HG03066 (cell line): ENCODE results near the gene ELANE.

Experiments
- ATAC-seq: cut with Tn5 transposase; IDR thresholded peaks from one replicate; pipeline ENCODE4 v1.9.1; 2021; ENCODE audit warnings: low read depth; ENCODE audit not compliant: unreplicated experiment

The ELANE gene

GRCh38 chr19:858868-859843 is 7.1 kb downstream of the ELANE start, which contains the start of gene CFD:
CFD (plus strand) TSS chr19:859664; CDS start chr19:859690, 26 bp downstream.
- ATAC-seq, result no peak

- no peak for ATAC-seq
Measured at GRCh38 chr19:861141-861755, 9.1 kb downstream of the ELANE start.

GRCh38 chr19:861756-862580 is 9.9 kb downstream of the ELANE start:
- no peak for ATAC-seq

GRCh38 chr19:862581-863314 is 10.6 kb downstream of the ELANE start:
- no peak for ATAC-seq

DNA sequence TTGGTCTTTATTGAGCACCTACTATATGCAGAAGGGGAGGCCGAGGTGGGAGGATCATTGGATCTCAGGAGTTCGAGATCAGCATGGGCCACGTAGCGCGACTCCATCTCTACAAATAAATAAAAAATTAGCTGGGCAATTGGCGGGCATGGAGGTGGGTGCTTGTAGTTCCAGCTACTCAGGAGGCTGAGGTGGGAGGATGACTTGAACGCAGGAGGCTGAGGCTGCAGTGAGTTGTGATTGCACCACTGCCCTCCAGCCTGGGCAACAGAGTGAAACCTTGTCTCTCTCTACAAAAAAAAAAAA is 11.2 kb downstream of the ELANE start:
- ATAC-seq, result no peak

DNA sequence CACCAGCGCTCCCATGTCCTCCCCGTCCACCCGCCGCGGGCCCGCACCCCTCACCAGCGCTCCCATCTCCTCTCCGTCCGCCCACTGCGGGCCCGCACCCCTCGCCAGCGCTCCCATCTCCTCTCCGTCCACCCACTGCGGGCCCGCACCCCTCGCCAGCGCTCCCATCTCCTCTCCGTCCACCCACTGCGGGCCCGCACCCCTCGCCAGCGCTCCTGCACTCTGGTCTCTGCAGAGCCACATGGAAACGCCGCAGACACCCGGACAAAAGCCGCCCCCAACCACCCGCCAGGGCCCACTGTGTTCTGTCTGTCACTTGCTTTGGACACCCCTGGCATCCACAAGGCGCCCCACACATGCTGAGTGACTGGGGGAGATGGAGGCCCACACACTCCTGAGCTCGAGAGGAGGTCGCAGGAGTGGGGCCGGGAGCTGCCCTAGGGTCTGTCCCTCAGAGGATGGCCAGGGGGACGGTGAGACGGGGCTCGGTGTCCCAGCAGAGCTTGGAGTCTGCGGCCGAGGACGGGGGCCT is 14.7 kb downstream of the ELANE start:
- no peak for ATAC-seq

GRCh38 chr19:867301-867793 is 15.2 kb downstream of the ELANE start:
- no peak for ATAC-seq

DNA sequence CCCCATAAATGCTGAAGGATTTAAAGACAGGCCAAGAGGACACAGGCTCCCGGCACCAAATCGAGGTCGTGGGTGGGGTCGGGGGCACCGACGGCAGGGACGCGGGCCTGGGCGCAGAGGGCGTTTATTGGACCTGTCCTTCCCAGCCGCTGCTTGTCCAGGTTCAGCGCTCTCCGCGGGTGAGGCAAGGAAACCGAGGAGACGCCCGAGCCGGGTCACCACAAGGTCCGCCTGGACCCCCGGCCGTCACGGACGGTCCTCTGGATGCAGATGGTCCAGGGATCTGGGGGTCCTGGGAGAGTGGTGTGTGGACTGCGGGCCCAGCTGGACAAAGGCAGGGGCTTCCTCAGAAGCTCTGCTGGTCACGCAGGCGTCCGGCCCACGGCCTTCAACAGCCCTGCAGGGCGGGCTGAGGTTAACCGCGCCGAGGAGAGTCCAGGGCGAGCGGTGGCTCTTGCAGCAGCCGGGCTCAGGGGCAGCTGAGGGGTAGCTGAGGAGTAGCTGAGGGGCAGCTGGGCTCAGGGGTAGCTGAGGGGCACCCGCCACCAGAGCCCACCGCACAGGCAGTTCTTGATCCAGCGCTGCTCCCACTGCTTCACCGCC is 15.9 kb downstream of the ELANE start:
- no peak for ATAC-seq

DNA sequence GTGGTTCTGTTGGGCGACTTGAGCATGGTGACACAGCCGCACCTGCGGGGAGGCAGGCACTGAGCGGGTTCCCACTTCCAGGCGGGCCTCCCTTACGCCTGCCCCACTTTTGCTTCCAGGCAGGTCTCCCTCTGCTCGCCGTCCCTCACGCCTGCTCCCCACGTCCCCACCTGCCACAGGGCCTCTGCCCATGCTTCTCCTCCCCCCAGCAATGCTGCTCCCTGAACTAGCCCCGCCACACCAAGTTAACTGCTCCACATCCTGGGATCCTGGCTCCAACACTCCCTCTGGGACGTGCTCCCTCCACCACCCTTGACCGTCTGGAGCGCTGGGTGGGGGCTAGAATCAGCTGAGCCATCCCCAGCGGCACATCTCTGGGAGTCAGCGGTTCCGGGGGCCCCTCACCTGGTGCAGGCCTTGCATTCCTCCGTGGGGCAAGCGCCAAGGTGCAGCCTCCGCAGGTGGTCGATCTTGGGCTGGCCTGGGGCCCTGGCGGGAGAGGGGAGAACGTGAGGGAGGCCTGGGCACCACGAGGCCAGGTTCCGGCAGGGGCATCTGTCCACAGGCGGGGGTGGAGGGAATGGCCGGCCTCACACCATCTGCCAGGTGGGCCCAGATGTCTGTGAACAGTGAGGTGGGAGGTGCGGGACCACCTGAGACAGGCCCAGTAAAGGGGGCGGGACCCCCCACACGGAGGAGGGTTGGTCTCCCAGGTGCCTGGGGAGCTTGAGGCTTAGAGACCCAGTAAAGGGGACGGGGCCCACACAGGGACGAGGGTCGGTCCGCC is 16.5 kb downstream of the ELANE start:
- no peak for ATAC-seq

DNA sequence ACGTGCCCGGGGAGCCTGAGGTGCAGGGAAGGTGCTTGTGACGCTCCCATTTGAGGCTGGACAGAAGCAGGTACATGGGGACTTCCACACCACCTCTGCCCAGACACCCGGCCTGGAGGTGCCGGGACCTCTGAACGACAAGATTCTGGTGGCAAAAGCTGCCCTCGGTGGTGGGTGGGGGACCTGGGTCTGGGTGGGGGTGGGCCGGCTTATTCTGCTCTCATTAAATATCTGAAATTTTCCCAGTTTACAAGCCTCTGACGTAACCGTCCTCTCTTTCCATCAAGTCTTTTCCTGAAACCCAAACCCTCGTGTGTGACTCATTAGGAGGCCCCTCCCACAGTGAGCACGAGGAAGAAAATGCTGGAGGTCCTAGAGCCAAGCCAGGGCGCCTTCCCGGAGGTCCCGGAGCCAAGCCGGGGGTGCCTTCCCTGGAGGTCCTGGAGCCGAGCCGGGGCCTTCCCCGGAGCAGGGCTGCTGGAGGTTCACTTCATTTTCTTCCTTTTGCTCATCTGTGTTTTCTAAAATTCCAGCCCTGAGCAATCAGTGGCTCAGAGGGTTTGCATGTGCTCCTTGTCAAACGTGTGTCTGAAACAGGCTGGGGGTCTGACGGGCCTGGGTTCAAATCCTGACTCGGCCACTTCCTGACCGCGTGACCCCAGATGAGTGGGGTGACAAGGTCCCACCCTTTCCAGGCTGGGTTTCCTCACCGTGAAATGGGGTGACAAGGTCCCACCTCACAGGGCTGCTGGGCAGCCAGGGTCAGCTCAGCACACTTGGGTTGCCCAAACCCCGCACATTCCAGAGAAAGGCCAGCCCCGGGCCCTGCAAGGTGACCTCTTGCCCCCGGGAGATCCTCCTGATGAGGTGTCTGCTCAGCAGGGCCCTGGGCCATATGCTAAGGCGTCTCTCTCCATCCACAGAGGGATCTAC is 17.4 kb downstream of the ELANE start:
- ATAC-seq, result no peak

GRCh38 chr19:870314-870713 is 18.2 kb downstream of the ELANE start:
- ATAC-seq, result no peak

DNA sequence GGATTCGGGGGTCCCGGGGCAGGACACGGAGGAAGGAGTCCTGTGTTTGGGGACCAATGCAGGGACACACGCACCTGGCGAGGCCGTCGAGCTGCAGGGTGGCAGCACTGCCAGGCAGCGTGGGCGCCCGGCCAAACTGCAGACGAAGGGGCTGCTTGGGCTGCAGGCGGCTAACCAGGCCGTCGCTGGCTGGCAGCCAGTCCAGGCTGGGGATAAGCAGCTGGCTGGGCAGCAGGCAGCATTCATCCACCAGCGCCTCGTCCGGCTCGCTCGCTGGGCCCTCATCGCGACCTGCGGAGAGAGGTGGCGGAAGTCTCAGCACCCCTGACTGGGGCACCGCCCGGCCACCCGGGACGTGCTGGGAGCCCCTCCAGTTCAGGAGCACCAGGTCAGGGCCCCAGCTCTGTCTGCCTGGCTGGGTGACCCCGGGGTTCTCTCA is 18.9 kb downstream of the ELANE start:
- no peak for ATAC-seq

GRCh38 chr19:871446-872265 is 19.6 kb downstream of the ELANE start:
- no peak for ATAC-seq

DNA sequence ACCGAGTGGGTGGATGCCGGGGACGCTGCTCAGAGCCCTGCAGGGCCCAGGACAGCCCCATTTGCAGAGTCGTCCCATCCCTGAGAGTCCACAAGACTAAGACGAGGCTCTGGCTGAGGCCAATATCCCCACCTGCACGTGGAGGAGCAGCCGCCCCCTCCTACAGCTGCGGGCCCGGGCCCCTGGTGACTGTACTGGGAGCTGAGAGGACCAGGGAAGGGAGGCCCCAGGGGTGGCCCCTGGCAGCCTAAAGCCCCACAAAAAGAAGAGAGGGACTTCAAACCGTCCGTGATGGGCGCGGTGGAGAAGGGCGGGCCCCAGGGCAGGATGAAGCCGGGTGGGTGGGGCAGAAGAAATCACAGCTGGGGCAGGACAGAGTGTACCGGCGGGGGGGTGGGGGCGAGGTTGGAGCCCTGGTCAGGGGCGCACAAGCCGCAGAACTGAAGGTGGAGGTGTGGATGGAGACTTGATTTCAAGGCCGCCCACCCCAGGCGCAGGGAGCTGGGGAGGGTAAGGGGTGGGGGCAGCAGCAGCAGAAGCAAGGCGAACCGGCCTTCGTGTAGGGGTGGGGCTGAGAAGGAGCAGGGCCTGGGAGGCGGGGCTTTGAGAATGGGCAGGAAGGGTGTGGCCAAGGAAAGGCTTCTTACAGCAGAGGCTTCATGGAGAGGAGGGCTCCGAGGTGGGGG is 20.3 kb downstream of the ELANE start:
- ATAC-seq, result no peak

- ATAC-seq, result no peak
Measured at GRCh38 chr19:873084-873483, 21.0 kb downstream of the ELANE start.

DNA sequence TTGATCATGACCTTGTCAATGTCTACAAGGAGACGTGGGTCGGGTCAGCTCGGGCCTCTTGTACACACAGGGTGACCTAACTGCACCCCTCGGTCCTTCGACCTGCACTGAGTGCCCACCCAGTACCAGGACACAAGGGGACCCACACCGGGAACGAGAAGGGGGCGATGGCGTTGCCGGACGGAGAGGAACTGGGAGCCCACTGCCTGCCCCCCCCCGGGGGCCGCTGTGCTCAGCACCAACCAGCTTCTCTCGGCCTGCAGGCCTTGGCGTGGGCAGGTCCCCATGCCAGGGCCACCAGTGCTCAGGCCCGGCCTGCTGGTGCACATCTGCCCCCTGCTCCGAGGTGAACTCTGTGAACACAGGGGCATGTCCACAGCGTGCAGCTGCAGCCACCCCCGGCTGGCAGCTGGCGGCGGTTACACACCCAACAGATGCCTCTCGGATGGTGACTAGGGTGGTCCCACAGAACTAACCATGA is 21.5 kb downstream of the ELANE start:
- ATAC-seq, result no peak
